K562 (cell line): ENCODE data around the gene RALGAPB. TPM values are rescaled to one million over a fixed set of nuclear protein-coding genes. Genes with fewer than 3 reads are reported as not detected.

Experiments used
- ATAC-seq: fragments of 200-7000 bp; cut with Tn5 transposase; 3 replicates; pipeline ENCODE4 v1.9.1; 2020; ENCODE audit warnings: moderate library complexity
- BruUV-seq: library from RNA; stranded (reverse); fragments of 400-500 nt; replicated peaks from 2 replicates; lab custom pipeline; 2021; lab: Mats Ljungman, UMichigan
- CTCF ChIA-PET: fragments of 300-600 bp; formaldehyde crosslinking; extraction: SDS; loops from one replicate; lab custom pipeline; 2021; ENCODE audit warnings: low intra/inter-chr PET ratio; lab: Yijun Ruan, JAX
- POLR2A ChIA-PET: fragments of 300-600, 350-650 bp; sonication (Branson Sonifier 250); formaldehyde crosslinking; extraction: SDS; loops from one replicate; lab custom pipeline; 2021; ENCODE audit warnings: antibody characterized with exemption, inconsistent platforms; lab: Yijun Ruan, JAX
- DNase-seq, 4 experiments: peaks; one replicate each; pipeline versions ENCODE4 v3.0.0 to v3.0.0-alpha.2; 2011 to 2018; ENCODE audit warnings: low spot score in 3 of 4, mixed read lengths in 3 of 4; ENCODE audit errors: extremely low read depth in 1 of 4
- FAIRE-seq: peaks from 2 replicates; lab custom pipeline; 2011; peaks lifted over from hg19 to GRCh38; lab: Jason Lieb, UNC
- H2AFZ ChIP-seq: 2 replicates; pipeline ENCODE4 v1.6.0; 2011; ENCODE audit warnings: low read depth, low read length, control low read depth, inconsistent platforms
- H3K27ac ChIP-seq: fragments of 200-600 bp; 3 replicates; pipeline ENCODE4 v1.8.0; 2011; ENCODE audit warnings: low read depth, mild to moderate bottlenecking, control low read depth, inconsistent platforms, low read length, moderate library complexity, mixed read lengths; ENCODE audit errors: extremely low read depth
- H3K27me3 ChIP-seq, 2 experiments: fragments of 300-600 bp in 1 of 2; 2 replicates in 1 of 2; 3 replicates in 1 of 2; pipeline versions ENCODE4 v1.6.0 to v1.8.0; 2011; ENCODE audit warnings: inconsistent platforms in 2 of 2, low read length in 2 of 2, mild to moderate bottlenecking in 1 of 2, mixed read lengths in 1 of 2, moderate library complexity in 1 of 2; ENCODE audit not compliant: control insufficient read depth in 2 of 2, insufficient read depth in 2 of 2
- H3K36me3 ChIP-seq: fragments of 300-600 bp; 3 replicates; pipeline ENCODE4 v1.8.0; 2011; ENCODE audit warnings: mild to moderate bottlenecking, low read length, inconsistent platforms; ENCODE audit not compliant: control insufficient read depth, insufficient read depth
- H3K4me1 ChIP-seq, 2 experiments: fragments of 200-600 bp in 1 of 2; replicated peaks in 1 of 2; 2 replicates in 1 of 2; 3 replicates in 1 of 2; pipeline versions ENCODE4 v1.5.1 to v1.8.0; 2011; ENCODE audit warnings: inconsistent platforms in 2 of 2, low read length in 2 of 2, mild to moderate bottlenecking in 1 of 2, mixed read lengths in 1 of 2, moderate library complexity in 1 of 2; ENCODE audit not compliant: control insufficient read depth in 2 of 2, insufficient read depth in 2 of 2
- H3K4me2 ChIP-seq: 2 replicates; pipeline ENCODE4 v1.6.1; 2011; ENCODE audit warnings: low read length, control low read depth, inconsistent platforms, mixed read lengths; ENCODE audit not compliant: insufficient read depth
- H3K4me3 ChIP-seq: fragments of 200-600 bp; sonication (generic), shearing (Covaris generic); 2 replicates; pipeline ENCODE4 v1.5.1; 2016; ENCODE audit warnings: control low read depth, inconsistent platforms
- H3K79me2 ChIP-seq: fragments of 200-600 bp; 3 replicates; pipeline ENCODE4 v1.8.0; 2011; ENCODE audit warnings: low read length, inconsistent platforms; ENCODE audit not compliant: control insufficient read depth, insufficient read depth
- H3K9ac ChIP-seq, 2 experiments: 2 replicates each; pipeline versions ENCODE4 v1.6.0 to v1.6.1; 2011; ENCODE audit warnings: low read depth in 2 of 2, low read length in 2 of 2, control low read depth in 1 of 2, inconsistent platforms in 1 of 2, mild to moderate bottlenecking in 1 of 2, mixed read lengths in 1 of 2; ENCODE audit not compliant: insufficient read depth in 1 of 2
- H3K9me1 ChIP-seq: one replicate; pipeline ENCODE4 v1.6.0; 2011; ENCODE audit warnings: inconsistent platforms, mild to moderate bottlenecking, low read length, moderate library complexity; ENCODE audit not compliant: control insufficient read depth, insufficient read depth
- H3K9me3 ChIP-seq: replicated peaks from 2 replicates; pipeline ENCODE4 v1.5.1; 2011; ENCODE audit warnings: low read depth, low read length, inconsistent platforms; ENCODE audit not compliant: control insufficient read depth, insufficient read depth
- H4K20me1 ChIP-seq: replicated peaks from 2 replicates; pipeline ENCODE4 v1.6.1; 2011; ENCODE audit warnings: low read length, inconsistent platforms, mixed read lengths; ENCODE audit not compliant: control insufficient read depth, insufficient read depth
- BCOR ChIP-seq: fragments of 450-650 bp; IDR thresholded peaks from 2 replicates; pipeline ENCODE4 v1.6.1; 2016
- CBFA2T2 ChIP-seq: fragments of 450-650 bp; conservative IDR thresholded peaks from 2 replicates; pipeline ENCODE4 v1.6.1; 2017; ENCODE audit warnings: mild to moderate bottlenecking
- CREM ChIP-seq: IDR thresholded peaks from 2 replicates; pipeline ENCODE4 v1.6.1; 2014; ENCODE audit warnings: antibody characterized with exemption, low read depth
- ESRRA ChIP-seq: fragments of 450-650 bp; IDR thresholded peaks from 2 replicates; pipeline ENCODE4 v1.6.1; 2014; ENCODE audit warnings: low read depth, mild to moderate bottlenecking, moderate library complexity, borderline replicate concordance
- HDAC1 ChIP-seq, 2 experiments: fragments of 450-650 bp; IDR thresholded peaks; 2 replicates each; pipeline ENCODE4 v1.6.1; 2016 to 2017; ENCODE audit warnings: inconsistent platforms in 1 of 2, mild to moderate bottlenecking in 1 of 2, moderate library complexity in 1 of 2
- KAT7 ChIP-seq: sonication (generic); formaldehyde crosslinking; IDR thresholded peaks from 2 replicates; pipeline ENCODE4 v1.8.0; 2022; ENCODE audit warnings: missing genetic modification reagents, mild to moderate bottlenecking, borderline replicate concordance
- KDM1A ChIP-seq, 2 experiments: fragments of 450-650 bp; IDR thresholded peaks; 2 replicates each; pipeline ENCODE4 v1.6.1; 2016; ENCODE audit warnings: mild to moderate bottlenecking in 2 of 2
- LCOR ChIP-seq: sonication (generic); formaldehyde crosslinking; IDR thresholded peaks from 2 replicates; pipeline ENCODE4 v1.8.0; 2022; ENCODE audit warnings: mild to moderate bottlenecking, missing genetic modification reagents
- LEF1 ChIP-seq: fragments of 450-650 bp; IDR thresholded peaks from 2 replicates; pipeline ENCODE4 v1.6.1; 2016; ENCODE audit warnings: mild to moderate bottlenecking
- NEUROD1 ChIP-seq: fragments of 150-350 bp; IDR thresholded peaks from 2 replicates; pipeline ENCODE4 v1.6.1; 2014; ENCODE audit warnings: borderline replicate concordance, low read length, low read depth; ENCODE audit not compliant: partially characterized antibody
- NFXL1 ChIP-seq: fragments of 450-650 bp; formaldehyde crosslinking; IDR thresholded peaks from 2 replicates; pipeline ENCODE4 v1.4.0; 2021; ENCODE audit warnings: mild to moderate bottlenecking
- RBM25 ChIP-seq: fragments of 200-400 bp; formaldehyde crosslinking; IDR thresholded peaks from 2 replicates; pipeline ENCODE4 v1.6.1; 2018; ENCODE audit warnings: low read length, low read depth, moderate library complexity; ENCODE audit not compliant: severe bottlenecking
- SMARCA5 ChIP-seq: fragments of 450-650 bp; IDR thresholded peaks from 2 replicates; pipeline ENCODE4 v1.6.1; 2016
- U2AF2 ChIP-seq: fragments of 200-400 bp; formaldehyde crosslinking; optimal IDR thresholded peaks from 2 replicates; pipeline ENCODE3; 2017; ENCODE audit warnings: low read depth, mild to moderate bottlenecking, low read length
- WGBS: fragments of 100-300 bp; shearing (Covaris generic); methylation state at CpG from one replicate; pipeline ENCODE4 v1.1.6; 2016; ENCODE audit warnings: low coverage, mixed read lengths; ENCODE audit not compliant: insufficient coverage; ENCODE audit errors: missing lambda C conversion rate; 5-methylcytosine and 5-hydroxymethylcytosine counted together
- in situ Hi-C: fragments of 300-500 bp; cut with MboI; formaldehyde crosslinking; loops from 4 replicates; pipeline ENCODE4 v1.15.0; 2018; ENCODE audit warnings: inconsistent platforms, mixed read lengths
- intact Hi-C: fragments of 100-400 bp; cut with micrococcal nuclease; formaldehyde crosslinking; loops from 2 replicates; pipeline ENCODE4 v1.14.2; 2022
- polyA plus RNA-seq, 8 experiments: library from polyadenylated mRNA; depleted of rRNA in 4 of 8; stranded (reverse) in 5 of 8; unstranded in 3 of 8; fragments of >200 nt; fragmentation: Nextera tagmentation in 2 of 8; fragmentation: Illumina TruSeq in 1 of 8; extraction: Ambion mirVana in 2 of 8; extraction: Trizol in 1 of 8; gene quantifications; 2 replicates each; pipeline versions ENCODE4 v1.2.1 to v1.2.3, GENCODE V29; 2011 to 2014; ENCODE audit warnings: inconsistent platforms in 1 of 8, missing spikeins in 1 of 8
- total RNA-seq, 7 experiments: library from RNA; depleted of rRNA in 6 of 7; stranded (reverse); fragments of >200 nt in 6 of 7; fragmentation: Illumina TruSeq in 2 of 7; extraction: Trizol in 2 of 7; gene quantifications; 2 replicates each; pipeline versions ENCODE4 v1.2.1 to v1.2.3, GENCODE V29; 2011 to 2021; ENCODE audit warnings: low replicate concordance in 1 of 7
- TF ChIP-seq, protein P1 (sequence below), 2 experiments: IDR thresholded peaks; 2 replicates each; pipeline ENCODE4 v1.6.1; 2012; ENCODE audit warnings: improper control_type of control experiment in 2 of 2, low read depth in 2 of 2, low read length in 2 of 2, borderline replicate concordance in 1 of 2
- TF ChIP-seq, protein P2 (sequence below), 3 experiments: IDR thresholded peaks in 2 of 3; conservative IDR thresholded peaks in 1 of 3; 2 replicates each; pipeline ENCODE4 v1.5.1; 2011 to 2012; ENCODE audit warnings: low read length in 3 of 3, mild to moderate bottlenecking in 3 of 3, control low read depth in 2 of 3, improper control_type of control experiment in 1 of 3, inconsistent platforms in 1 of 3, low read depth in 1 of 3, mixed read lengths in 1 of 3, moderate library complexity in 1 of 3; ENCODE audit not compliant: insufficient read depth in 2 of 3
- TF ChIP-seq, protein P3 (sequence below): fragments of 450-650 bp; IDR thresholded peaks from 2 replicates; pipeline ENCODE4 v1.7.0; 2016; ENCODE audit warnings: borderline replicate concordance

The RALGAPB gene
- total and polyA plus RNA-seq, 9 of the 15 experiments (the other 6 are each of a cell fraction or from before 2014, with no cell fraction given), result 4.3 to 25.6 (median 13.6) TPM

DNA sequence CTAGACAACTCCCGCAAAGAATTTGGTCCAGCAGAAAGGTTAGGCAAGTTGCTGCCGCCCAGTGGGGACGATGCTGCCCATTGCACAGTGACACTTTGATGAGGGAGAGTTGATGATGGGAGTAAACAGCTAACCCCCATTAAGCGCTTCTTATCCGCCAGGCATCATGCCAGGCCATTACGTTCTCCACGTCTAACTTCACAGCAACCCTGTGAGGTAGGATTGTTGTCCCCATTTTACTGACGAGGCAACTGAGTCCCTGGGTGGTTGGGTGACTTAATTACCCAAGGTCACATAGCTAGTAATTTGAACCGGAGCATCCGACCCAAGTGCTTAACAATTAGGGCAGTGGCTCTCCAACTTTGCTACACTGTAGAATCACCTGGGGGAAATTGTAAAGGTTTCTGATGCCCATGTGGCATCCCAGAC, 738 bp downstream of the RALGAPB start:
- Histone ChIP-seq H3K4me1 (peaks cover 10 to 16% of the 10 kb centered on the region in 2 experiments; a peak in 4 of 5 replicates), H4K20me1 (peaks cover 9% of the 10 kb centered on the region; the same call in 1 of the 2 replicates), H3K9me3 (no peaks in the 10 kb centered on the region), H3K9me1 (no peaks in the 10 kb centered on the region), H3K27me3 (no peaks in the 10 kb centered on the region), H3K4me2 (peak overlapping the region; percentile 92), H2AFZ (peak overlapping the region; percentile 99; the same call in 1 of the 2 replicates), H3K4me3 (peak overlapping the region; percentile 96), H3K79me2 (peaks cover 54% of the 10 kb centered on the region), H3K27ac (peak overlapping the region; percentile 74; the same call in 1 of the 3 replicates), H3K9ac (peak overlapping the region; percentile 74 to 95), H3K36me3 (0 out of 3 replicates have a peak, but pooled peaks cover 4% of the 10 kb centered on the region)
- DNase-seq (peak in 3 of 4 experiments; percentile 61 to 70 (median 61)), FAIRE-seq (peak; percentile 60), ATAC-seq (peak; percentile 49)
- TSS peak; percentile 43 for BruUV-seq
- intact Hi-C loops, result loop anchor here (2.0 to 5.0 kb wide), 2 partner anchors 21 to 36 kb away; partner anchors contain the start of gene SNHG17
- POLR2A ChIA-PET, result interaction anchor here (0.7 to 2.8 kb wide), 9 partner anchors 9 to 45 kb away, joined by 3 to 21 read pairs (median 5); partner anchors contain the start of gene SNHG17
- CTCF ChIA-PET, result interaction anchor here (1.6 to 1.7 kb wide), 2 partner anchors 27 to 136 kb away, joined by 6 to 7 read pairs; no protein-coding TSS in a partner anchor
- in situ Hi-C loops, result no loop called here
- WGBS, result under 1% methylated on average over 10 of the region's 10 CpGs
- TF ChIP-seq SMARCA5 (0 out of 2 replicates have a peak, but pooled peaks have one; percentile 42), HDAC1 (IDR thresholded peaks at IDR 0.05) (0 out of 4 replicates have a peak, but pooled peaks of 1 of the 2 experiments have one; percentile 4), NFXL1 (CRISPR knock-in tag) (no peak), CBFA2T2 (no peak), RBM25 (peak; percentile 69), ESRRA (peak; percentile 85), KDM1A (IDR thresholded peaks at IDR 0.05) (peak in 1 of 2 experiments; percentile 73; a peak in 3 of 4 replicates), BCOR (peak; percentile 75), NEUROD1 (no peak), U2AF2 (no peak), LCOR (CRISPR knock-in tag) (no peak), LEF1 (no peak), KAT7 (no peak), CREM (0 out of 2 replicates have a peak, but pooled peaks have one; percentile 28)
- TF ChIP-seq, protein P1, sequence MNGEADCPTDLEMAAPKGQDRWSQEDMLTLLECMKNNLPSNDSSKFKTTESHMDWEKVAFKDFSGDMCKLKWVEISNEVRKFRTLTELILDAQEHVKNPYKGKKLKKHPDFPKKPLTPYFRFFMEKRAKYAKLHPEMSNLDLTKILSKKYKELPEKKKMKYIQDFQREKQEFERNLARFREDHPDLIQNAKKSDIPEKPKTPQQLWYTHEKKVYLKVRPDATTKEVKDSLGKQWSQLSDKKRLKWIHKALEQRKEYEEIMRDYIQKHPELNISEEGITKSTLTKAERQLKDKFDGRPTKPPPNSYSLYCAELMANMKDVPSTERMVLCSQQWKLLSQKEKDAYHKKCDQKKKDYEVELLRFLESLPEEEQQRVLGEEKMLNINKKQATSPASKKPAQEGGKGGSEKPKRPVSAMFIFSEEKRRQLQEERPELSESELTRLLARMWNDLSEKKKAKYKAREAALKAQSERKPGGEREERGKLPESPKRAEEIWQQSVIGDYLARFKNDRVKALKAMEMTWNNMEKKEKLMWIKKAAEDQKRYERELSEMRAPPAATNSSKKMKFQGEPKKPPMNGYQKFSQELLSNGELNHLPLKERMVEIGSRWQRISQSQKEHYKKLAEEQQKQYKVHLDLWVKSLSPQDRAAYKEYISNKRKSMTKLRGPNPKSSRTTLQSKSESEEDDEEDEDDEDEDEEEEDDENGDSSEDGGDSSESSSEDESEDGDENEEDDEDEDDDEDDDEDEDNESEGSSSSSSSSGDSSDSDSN (IDR thresholded peaks at IDR 0.05; ENCODE audit: borderline replicate concordance in 1 of 2, low read depth in 2 of 2, low read length in 2 of 2), result no peak
- TF ChIP-seq, protein P2, sequence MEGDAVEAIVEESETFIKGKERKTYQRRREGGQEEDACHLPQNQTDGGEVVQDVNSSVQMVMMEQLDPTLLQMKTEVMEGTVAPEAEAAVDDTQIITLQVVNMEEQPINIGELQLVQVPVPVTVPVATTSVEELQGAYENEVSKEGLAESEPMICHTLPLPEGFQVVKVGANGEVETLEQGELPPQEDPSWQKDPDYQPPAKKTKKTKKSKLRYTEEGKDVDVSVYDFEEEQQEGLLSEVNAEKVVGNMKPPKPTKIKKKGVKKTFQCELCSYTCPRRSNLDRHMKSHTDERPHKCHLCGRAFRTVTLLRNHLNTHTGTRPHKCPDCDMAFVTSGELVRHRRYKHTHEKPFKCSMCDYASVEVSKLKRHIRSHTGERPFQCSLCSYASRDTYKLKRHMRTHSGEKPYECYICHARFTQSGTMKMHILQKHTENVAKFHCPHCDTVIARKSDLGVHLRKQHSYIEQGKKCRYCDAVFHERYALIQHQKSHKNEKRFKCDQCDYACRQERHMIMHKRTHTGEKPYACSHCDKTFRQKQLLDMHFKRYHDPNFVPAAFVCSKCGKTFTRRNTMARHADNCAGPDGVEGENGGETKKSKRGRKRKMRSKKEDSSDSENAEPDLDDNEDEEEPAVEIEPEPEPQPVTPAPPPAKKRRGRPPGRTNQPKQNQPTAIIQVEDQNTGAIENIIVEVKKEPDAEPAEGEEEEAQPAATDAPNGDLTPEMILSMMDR (IDR thresholded peaks at IDR 0.05 in 2 of 3, conservative IDR thresholded peaks at IDR 0.05 in 1 of 3; ENCODE audit: insufficient read depth in 2 of 3, low read depth in 1 of 3, low read length in 3 of 3), result peak; percentile 20 to 43 (median 22); a peak in 3 of 6 replicates
- TF ChIP-seq, protein P3, sequence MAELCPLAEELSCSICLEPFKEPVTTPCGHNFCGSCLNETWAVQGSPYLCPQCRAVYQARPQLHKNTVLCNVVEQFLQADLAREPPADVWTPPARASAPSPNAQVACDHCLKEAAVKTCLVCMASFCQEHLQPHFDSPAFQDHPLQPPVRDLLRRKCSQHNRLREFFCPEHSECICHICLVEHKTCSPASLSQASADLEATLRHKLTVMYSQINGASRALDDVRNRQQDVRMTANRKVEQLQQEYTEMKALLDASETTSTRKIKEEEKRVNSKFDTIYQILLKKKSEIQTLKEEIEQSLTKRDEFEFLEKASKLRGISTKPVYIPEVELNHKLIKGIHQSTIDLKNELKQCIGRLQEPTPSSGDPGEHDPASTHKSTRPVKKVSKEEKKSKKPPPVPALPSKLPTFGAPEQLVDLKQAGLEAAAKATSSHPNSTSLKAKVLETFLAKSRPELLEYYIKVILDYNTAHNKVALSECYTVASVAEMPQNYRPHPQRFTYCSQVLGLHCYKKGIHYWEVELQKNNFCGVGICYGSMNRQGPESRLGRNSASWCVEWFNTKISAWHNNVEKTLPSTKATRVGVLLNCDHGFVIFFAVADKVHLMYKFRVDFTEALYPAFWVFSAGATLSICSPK, result 0 out of 2 replicates have a peak, but pooled peaks have one; percentile 19
